DMS 273 treated with DMSO at 0.1 percent for 48 hours (cell line): Measurements from ENCODE around the gene RXRB.
A peak's percentile ranks its signal among the peaks of the same experiment; 100 is the strongest.
"Not testable (repeated sequence)": the region's sequence is repeated elsewhere in the genome, so short reads cannot be mapped to it uniquely, and the experiment has no call there.

ENCODE experiments used
- DNase-seq: peaks from one replicate; lab custom pipeline; 2025; lab: John Stamatoyannopoulos, UW

Gene RXRB

GRCh38 chr6:33161354-33162331, 38.8 kb downstream of the RXRB start:
- peak; percentile 8 for DNase-seq

GRCh38 chr6:33160728-33161344, 39.6 kb downstream of the RXRB start:
- no peak for DNase-seq

GRCh38 chr6:33160096-33160495, 40.4 kb downstream of the RXRB start:
- no peak for DNase-seq

GRCh38 chr6:33156964-33157363, 43.5 kb downstream of the RXRB start:
- DNase-seq: no peak

- no peak for DNase-seq
Observed at GRCh38 chr6:33156561-33156960, 43.9 kb downstream of the RXRB start.

- DNase-seq: no peak
Observed at GRCh38 chr6:33154349-33154748, 46.1 kb downstream of the RXRB start.

- no peak for DNase-seq
Observed at GRCh38 chr6:33151050-33151449, 49.4 kb downstream of the RXRB start.

GRCh38 chr6:33150560-33150959, 49.9 kb downstream of the RXRB start:
- DNase-seq: not testable (repeated sequence)

- DNase-seq: peak; percentile 19
Observed at GRCh38 chr6:33147807-33148666, 52.4 kb downstream of the RXRB start.

- no peak for DNase-seq
Observed at GRCh38 chr6:33144373-33144772, 56.1 kb downstream of the RXRB start.
